Measurements from ENCODE around the gene HIVEP3.

Gene HIVEP3

GRCh38 chr1:41709331-41709730 lies 209.4 kb downstream of the HIVEP3 start:
- DNase-seq = no peak

- no peak for DNase-seq
Observed at GRCh38 chr1:41708332-41708731, 210.4 kb downstream of the HIVEP3 start.

GRCh38 chr1:41707793-41708192 lies 210.9 kb downstream of the HIVEP3 start:
- DNase-seq = no peak

GRCh38 chr1:41705798-41706197 lies 212.9 kb downstream of the HIVEP3 start:
- no peak for DNase-seq

- no peak for DNase-seq
Observed at GRCh38 chr1:41704196-41704595, 214.5 kb downstream of the HIVEP3 start.

GRCh38 chr1:41702771-41703170 lies 216.0 kb downstream of the HIVEP3 start:
- no peak for DNase-seq

GRCh38 chr1:41700986-41701535 lies 217.7 kb downstream of the HIVEP3 start:
- DNase-seq = no peak

GRCh38 chr1:41700581-41700980 lies 218.1 kb downstream of the HIVEP3 start:
- DNase-seq = no peak

- DNase-seq = no peak
Observed at GRCh38 chr1:41699861-41700248, 218.9 kb downstream of the HIVEP3 start.

GRCh38 chr1:41698916-41699860 lies 219.5 kb downstream of the HIVEP3 start:
- no peak for DNase-seq

- no peak for DNase-seq
Observed at GRCh38 chr1:41696381-41696780, 222.3 kb downstream of the HIVEP3 start.

- peak; percentile 19 to 34 for DNase-seq
Observed at GRCh38 chr1:41695118-41695745, 223.5 kb downstream of the HIVEP3 start.

- DNase-seq = peak in 1 of 2 donors; percentile 60
Observed at GRCh38 chr1:41691966-41692365, 226.8 kb downstream of the HIVEP3 start.

GRCh38 chr1:41691424-41691823 lies 227.3 kb downstream of the HIVEP3 start:
- DNase-seq = no peak

GRCh38 chr1:41690331-41690730 lies 228.4 kb downstream of the HIVEP3 start:
- DNase-seq = no peak

- no peak for DNase-seq
Observed at GRCh38 chr1:41689558-41689981, 229.2 kb downstream of the HIVEP3 start.

- DNase-seq = no peak
Observed at GRCh38 chr1:41689139-41689538, 229.6 kb downstream of the HIVEP3 start.

GRCh38 chr1:41687007-41687406 lies 231.7 kb downstream of the HIVEP3 start:
- DNase-seq = peak in 1 of 2 donors; percentile 12

- peak; percentile 54 to 77 for DNase-seq
Observed at GRCh38 chr1:41683681-41684500, 234.8 kb downstream of the HIVEP3 start.

- DNase-seq = peak in 1 of 2 donors; percentile 8
Observed at GRCh38 chr1:41682845-41683625, 235.7 kb downstream of the HIVEP3 start.

- DNase-seq = no peak
Observed at GRCh38 chr1:41682149-41682548, 236.6 kb downstream of the HIVEP3 start.
